ENCODE data around the gene NIPBL. TPM values are rescaled to one million over a fixed set of nuclear protein-coding genes. Genes with fewer than 3 reads are reported as not detected.
"Not testable (repeated sequence)": the region's sequence is repeated elsewhere in the genome, so short reads cannot be mapped to it uniquely, and the experiment has no call there.

NIPBL gene
- total RNA-seq, 1 experiment from 2014 or later = 11.7 TPM

DNA sequence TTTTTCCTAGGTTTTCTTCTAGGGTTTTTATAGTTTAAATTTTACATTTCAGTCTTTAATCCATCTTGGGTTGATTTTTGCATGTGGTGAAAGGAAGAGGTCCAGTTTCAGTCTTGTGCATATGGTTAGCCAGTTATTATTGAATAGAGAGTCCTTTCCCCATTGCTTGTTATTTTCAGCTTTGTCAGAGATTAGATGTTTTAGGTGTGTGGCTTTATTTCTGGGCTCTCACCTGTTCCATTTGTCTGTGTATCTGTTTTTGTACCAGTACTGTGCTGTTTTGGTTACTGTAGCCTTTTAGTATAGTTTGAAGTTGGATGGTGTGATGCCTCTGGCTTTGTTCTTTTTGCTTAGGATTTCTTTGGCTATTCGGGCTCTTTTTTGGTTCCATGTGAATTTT lies 25.8 kb downstream of the NIPBL start:
- Histone ChIP-seq H3K36me3 (replicated peaks; ENCODE audit: control insufficient read depth, insufficient read depth, low read length) (no peaks in the 10 kb centered on the region; the same call in 1 of the 2 replicates), H3K4me3 (ENCODE audit: insufficient read depth, low read depth, low read length) (no peak overlapping the region), H3K27me3 (ENCODE audit: control insufficient read depth, insufficient read depth, low read length) (no peaks in the 10 kb centered on the region)
- DNase-seq = no peak

GRCh38 chr5:36904677-36905076 lies 28.1 kb downstream of the NIPBL start:
- no peak for DNase-seq

DNA sequence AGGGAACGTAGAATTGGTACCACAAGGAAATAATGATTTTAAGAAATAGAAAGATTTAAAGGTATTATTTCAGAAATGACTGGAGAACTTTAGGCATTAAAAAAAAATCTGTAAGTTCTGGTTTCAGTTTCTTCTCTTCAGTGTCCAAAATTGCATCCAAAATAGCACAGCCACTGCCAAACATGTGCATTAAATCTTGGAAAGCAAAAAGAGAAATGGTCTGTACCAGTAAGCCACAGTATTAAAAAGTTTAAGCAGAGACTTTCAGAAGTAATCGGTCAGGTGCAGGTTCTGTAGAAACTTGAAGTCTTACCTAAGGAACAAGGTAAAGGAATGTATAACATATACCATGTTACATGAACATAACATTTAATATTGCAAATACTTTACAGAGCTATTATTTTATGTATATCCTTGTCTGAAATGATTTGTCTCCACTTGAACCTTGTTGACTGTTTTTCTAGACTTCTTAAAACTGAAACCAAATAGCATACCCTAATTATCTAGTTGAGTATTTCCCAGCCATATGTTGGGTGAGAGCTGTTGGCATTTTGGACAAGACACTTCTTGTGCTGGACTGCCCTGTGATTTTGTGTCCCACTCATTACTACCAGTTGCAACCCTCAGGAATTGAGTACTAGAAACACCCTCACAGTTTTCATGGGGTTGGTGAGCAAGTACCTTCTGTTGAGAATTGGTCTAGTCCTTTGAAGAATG lies 32.1 kb downstream of the NIPBL start:
- Histone ChIP-seq H3K4me3 (ENCODE audit: insufficient read depth, low read depth, low read length) (no peak overlapping the region), H3K27me3 (ENCODE audit: control insufficient read depth, insufficient read depth, low read length) (no peaks in the 10 kb centered on the region), H3K36me3 (replicated peaks; ENCODE audit: control insufficient read depth, insufficient read depth, low read length) (no peaks in the 10 kb centered on the region)
- DNase-seq = no peak

More at GRCh38 chr5:36904677-36905076, 28.1 kb downstream of the NIPBL start:
- Histone ChIP-seq H3K36me3 (replicated peaks; ENCODE audit: control insufficient read depth, insufficient read depth, low read length) (no peaks in the 10 kb centered on the region; the same call in 1 of the 2 replicates), H3K27me3 (ENCODE audit: control insufficient read depth, insufficient read depth, low read length) (no peaks in the 10 kb centered on the region), H3K4me3 (ENCODE audit: insufficient read depth, low read depth, low read length) (no peak overlapping the region)

- Histone ChIP-seq H3K4me3 (ENCODE audit: insufficient read depth, low read depth, low read length) (no peak overlapping the region), H3K27me3 (ENCODE audit: control insufficient read depth, insufficient read depth, low read length) (no peaks in the 10 kb centered on the region), H3K36me3 (replicated peaks; ENCODE audit: control insufficient read depth, insufficient read depth, low read length) (no peaks in the 10 kb centered on the region)
- no peak for DNase-seq
Measured at GRCh38 chr5:36915653-36916052, 39.1 kb downstream of the NIPBL start.

DNA sequence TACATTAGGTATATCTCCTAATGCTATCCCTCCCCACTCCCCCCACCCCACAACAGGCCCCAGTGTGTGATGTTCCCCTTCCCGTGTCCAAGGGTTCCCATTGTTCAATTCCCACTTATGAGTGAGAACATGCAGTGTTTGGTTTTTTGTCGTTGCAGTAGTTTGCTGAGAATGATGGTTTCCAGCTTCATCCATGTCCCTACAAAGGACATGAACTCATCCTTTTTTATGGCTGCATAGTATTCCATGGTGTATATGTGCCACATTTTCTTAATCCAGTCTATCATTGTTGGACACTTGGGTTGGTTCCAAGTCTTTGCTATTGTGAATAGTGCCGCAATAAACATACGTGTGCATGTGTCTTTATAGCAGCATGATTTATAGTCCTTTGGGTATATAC lies 40.0 kb downstream of the NIPBL start:
- not testable (repeated sequence) for H3K4me3 ChIP-seq (ENCODE audit: insufficient read depth, low read depth, low read length); H3K27me3 ChIP-seq (ENCODE audit: control insufficient read depth, insufficient read depth, low read length); DNase-seq; H3K36me3 ChIP-seq (replicated peaks; ENCODE audit: control insufficient read depth, insufficient read depth, low read length)

DNA sequence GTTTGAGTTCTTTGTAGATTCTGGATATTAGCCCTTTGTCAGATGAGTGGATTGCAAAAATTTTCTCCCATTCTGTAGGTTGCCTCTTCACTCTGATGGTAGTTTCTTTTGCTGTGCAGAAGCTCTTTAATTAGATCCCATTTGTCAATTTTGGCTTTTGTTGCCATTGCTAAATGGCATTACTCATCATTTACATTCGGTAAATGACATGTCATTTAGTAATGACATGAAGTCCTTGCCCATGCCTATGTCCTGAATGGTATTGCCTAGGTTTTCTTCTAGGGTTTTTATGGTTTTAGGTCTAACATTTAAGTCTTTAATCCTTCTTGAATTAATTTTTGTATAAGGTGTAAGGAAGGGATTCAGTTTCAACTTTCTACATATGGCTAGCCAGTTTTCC lies 40.8 kb downstream of the NIPBL start:
- not testable (repeated sequence) for H3K4me3 ChIP-seq (ENCODE audit: insufficient read depth, low read depth, low read length); H3K27me3 ChIP-seq (ENCODE audit: control insufficient read depth, insufficient read depth, low read length); H3K36me3 ChIP-seq (replicated peaks; ENCODE audit: control insufficient read depth, insufficient read depth, low read length); DNase-seq

GRCh38 chr5:36919238-36919637 lies 42.7 kb downstream of the NIPBL start:
- no peak for DNase-seq
- Histone ChIP-seq H3K36me3 (replicated peaks; ENCODE audit: control insufficient read depth, insufficient read depth, low read length) (no peaks in the 10 kb centered on the region), H3K4me3 (ENCODE audit: insufficient read depth, low read depth, low read length) (no peak overlapping the region), H3K27me3 (ENCODE audit: control insufficient read depth, insufficient read depth, low read length) (no peaks in the 10 kb centered on the region)

DNA sequence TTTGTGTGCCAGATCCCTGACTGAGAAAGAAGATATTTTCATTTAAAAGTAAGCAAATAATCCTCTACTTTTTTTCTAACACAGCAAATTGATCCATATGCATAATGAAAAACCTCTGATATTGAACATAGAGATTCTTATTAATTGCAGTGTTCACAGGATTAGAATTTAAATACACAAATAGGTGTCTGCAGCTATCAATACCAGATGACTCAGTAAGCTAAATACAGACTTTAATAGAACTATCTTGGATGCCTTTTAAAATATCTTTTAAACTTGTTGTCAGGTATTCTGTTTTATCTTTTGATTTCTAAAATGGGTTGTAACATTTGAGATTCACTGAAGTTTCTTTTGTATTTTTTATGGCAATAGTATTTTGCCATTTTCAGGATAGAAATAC lies 43.1 kb downstream of the NIPBL start:
- no peak for DNase-seq
- Histone ChIP-seq H3K36me3 (replicated peaks; ENCODE audit: control insufficient read depth, insufficient read depth, low read length) (no peaks in the 10 kb centered on the region), H3K27me3 (ENCODE audit: control insufficient read depth, insufficient read depth, low read length) (no peaks in the 10 kb centered on the region), H3K4me3 (ENCODE audit: insufficient read depth, low read depth, low read length) (no peak overlapping the region)

DNA sequence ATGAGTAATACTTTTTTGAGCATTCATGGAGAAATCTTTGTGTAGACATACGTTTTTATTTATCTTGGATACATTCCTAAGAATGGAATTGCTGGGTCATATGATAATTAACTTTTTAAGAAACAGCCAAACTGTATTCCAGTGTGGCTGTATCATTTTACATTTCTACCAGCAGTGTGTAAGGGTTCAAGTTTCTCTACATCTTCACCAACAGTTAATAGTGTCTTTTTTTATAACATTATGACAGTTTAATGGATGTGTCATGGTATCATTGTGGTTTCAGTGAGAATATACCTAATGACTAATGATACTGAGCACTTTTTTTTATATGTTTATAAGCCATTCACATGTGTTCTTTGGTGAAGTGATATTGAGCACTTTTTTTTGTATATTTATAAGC lies 52.4 kb downstream of the NIPBL start:
- H3K4me3 ChIP-seq (ENCODE audit: insufficient read depth, low read depth, low read length) = no peak overlapping the region
- H3K27me3 ChIP-seq (ENCODE audit: control insufficient read depth, insufficient read depth, low read length) = no peaks in the 10 kb centered on the region
- no peaks in the 10 kb centered on the region for H3K36me3 ChIP-seq (replicated peaks; ENCODE audit: control insufficient read depth, insufficient read depth, low read length)
- DNase-seq = no peak

DNA sequence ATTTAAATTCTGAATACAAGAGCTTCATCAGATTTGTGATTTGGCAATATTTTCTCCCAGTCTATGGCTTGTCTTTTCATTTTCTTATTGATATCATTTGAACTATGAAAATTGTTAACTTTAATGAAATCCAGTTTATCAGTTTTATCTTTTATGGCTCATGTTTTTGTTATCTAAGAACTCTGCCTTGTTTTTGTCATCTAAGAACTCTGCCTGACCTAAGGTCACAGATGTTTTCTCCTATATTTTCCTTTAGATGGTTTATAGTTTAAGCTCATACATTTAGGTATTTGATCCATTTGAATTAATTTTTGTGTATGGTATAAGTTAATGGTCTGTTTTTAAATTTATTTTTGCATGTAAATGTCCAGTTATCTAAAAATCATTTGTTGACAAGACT lies 52.9 kb downstream of the NIPBL start:
- no peak for DNase-seq
- H3K4me3 ChIP-seq (ENCODE audit: insufficient read depth, low read depth, low read length) = no peak overlapping the region
- H3K27me3 ChIP-seq (ENCODE audit: control insufficient read depth, insufficient read depth, low read length) = no peaks in the 10 kb centered on the region
- H3K36me3 ChIP-seq (replicated peaks; ENCODE audit: control insufficient read depth, insufficient read depth, low read length) = no peaks in the 10 kb centered on the region

- Histone ChIP-seq H3K4me3 (ENCODE audit: insufficient read depth, low read depth, low read length) (no peak overlapping the region), H3K27me3 (ENCODE audit: control insufficient read depth, insufficient read depth, low read length) (no peaks in the 10 kb centered on the region), H3K36me3 (replicated peaks; ENCODE audit: control insufficient read depth, insufficient read depth, low read length) (no peaks in the 10 kb centered on the region)
- no peak for DNase-seq
Measured at GRCh38 chr5:36932056-36932455, 55.5 kb downstream of the NIPBL start.

- DNase-seq = no peak
- Histone ChIP-seq H3K4me3 (ENCODE audit: insufficient read depth, low read depth, low read length) (no peak overlapping the region), H3K36me3 (replicated peaks; ENCODE audit: control insufficient read depth, insufficient read depth, low read length) (no peaks in the 10 kb centered on the region), H3K27me3 (ENCODE audit: control insufficient read depth, insufficient read depth, low read length) (no peaks in the 10 kb centered on the region)
Measured at GRCh38 chr5:36932699-36933098, 56.1 kb downstream of the NIPBL start.

DNA sequence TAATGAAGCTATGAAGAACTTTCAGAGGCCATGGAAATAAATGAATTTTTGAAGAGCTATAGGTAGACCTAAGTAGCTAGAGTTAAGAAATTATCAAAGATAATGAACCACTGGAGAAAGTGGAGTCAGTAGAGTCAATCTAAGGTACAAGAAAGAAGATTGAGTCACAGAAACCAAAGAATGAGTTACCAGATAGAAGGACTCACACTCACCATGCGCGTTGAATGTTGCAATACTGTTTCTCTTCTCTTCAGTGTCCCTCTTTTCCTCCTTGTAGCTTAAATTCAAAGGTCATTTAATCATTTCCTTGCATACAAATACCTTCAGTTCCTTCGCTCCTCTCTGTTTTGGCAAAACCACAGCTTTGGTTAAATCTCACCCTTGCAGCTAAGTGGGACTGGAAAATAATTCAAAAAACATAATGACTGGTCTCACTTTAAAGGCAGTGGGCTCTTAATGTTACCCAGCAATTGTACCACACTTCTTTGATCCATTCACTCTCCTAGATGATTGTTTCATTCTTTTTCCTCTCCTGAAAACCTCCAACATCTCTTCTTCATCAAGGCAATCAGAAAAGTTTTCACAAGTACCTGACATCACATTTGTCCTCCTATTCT lies 58.3 kb downstream of the NIPBL start:
- Histone ChIP-seq H3K27me3 (ENCODE audit: control insufficient read depth, insufficient read depth, low read length) (no peaks in the 10 kb centered on the region), H3K36me3 (replicated peaks; ENCODE audit: control insufficient read depth, insufficient read depth, low read length) (no peaks in the 10 kb centered on the region), H3K4me3 (ENCODE audit: insufficient read depth, low read depth, low read length) (no peak overlapping the region)
- DNase-seq = no peak

DNA sequence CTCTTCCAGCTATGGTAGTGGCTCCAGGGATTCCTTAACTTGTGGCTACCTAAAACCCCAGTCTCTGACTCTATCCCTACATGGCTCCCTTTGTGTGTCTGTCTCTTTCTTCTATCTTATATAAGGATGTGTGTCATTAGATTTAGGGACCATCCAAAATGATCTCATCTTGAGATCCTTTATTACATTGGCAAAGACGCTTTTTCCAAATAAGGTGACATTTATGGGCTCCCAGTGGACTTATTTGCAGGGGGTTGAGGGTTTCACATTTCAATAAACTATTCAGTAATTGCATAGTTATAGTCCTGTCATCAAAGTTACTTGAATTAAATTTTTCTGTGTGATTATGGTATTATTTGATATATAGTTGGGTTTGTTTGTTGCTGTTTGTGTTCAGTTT lies 59.2 kb downstream of the NIPBL start:
- DNase-seq = no peak
- no peaks in the 10 kb centered on the region for H3K36me3 ChIP-seq (replicated peaks; ENCODE audit: control insufficient read depth, insufficient read depth, low read length)
- no peaks in the 10 kb centered on the region for H3K27me3 ChIP-seq (ENCODE audit: control insufficient read depth, insufficient read depth, low read length)
- H3K4me3 ChIP-seq (ENCODE audit: insufficient read depth, low read depth, low read length) = no peak overlapping the region

DNA sequence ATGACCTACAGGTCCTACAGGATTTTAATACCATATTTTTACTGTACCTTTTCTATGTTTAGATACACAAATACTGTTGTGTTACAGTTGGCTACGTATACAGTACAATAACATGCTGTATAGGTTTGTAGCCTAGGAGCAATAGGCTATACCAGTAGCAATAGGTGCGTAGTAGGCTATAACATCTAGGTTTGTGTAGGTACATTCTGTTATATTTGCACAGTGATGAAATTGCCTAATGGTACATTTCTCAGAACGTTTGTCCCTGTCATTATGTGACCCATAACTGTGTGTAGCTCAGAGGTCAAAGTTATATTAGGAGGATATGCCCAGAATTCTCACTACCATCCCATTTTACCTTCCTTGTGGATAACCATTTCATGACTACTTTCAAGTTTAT lies 59.7 kb downstream of the NIPBL start:
- H3K27me3 ChIP-seq (ENCODE audit: control insufficient read depth, insufficient read depth, low read length) = no peaks in the 10 kb centered on the region
- no peak for DNase-seq
- H3K4me3 ChIP-seq (ENCODE audit: insufficient read depth, low read depth, low read length) = no peak overlapping the region
- no peaks in the 10 kb centered on the region for H3K36me3 ChIP-seq (replicated peaks; ENCODE audit: control insufficient read depth, insufficient read depth, low read length)
